ENCODE measurements around the gene SPACA7. TPM values are rescaled to one million over a fixed set of nuclear protein-coding genes. Genes with fewer than 3 reads are reported as not detected.

The SPACA7 gene
- polyA plus RNA-seq, 3 donors = not detected

GRCh38 chr13:112445411-112446271 lies 69.5 kb downstream of the SPACA7 start:
- intact Hi-C loops (cut with micrococcal nuclease) = no loop called here
- DNase-seq = no peak
- Histone ChIP-seq H3K36me3 (replicated peaks in 1 of 2; ENCODE audit: control insufficient read depth in 1 of 2, insufficient read depth in 2 of 2, low read length in 2 of 2) (no peaks in the 10 kb centered on the region), H3K27ac (ENCODE audit: low read depth in 1 of 2, low read length in 2 of 2) (no peak overlapping the region), H3K9me3 (replicated peaks in 1 of 2; ENCODE audit: control insufficient read depth in 1 of 2, insufficient read depth in 1 of 2, low read length in 2 of 2) (no peaks in the 10 kb centered on the region), H4K20me1 (ENCODE audit: insufficient read depth, low read length) (no peaks in the 10 kb centered on the region), H3K27me3 (ENCODE audit: control insufficient read depth in 2 of 2, insufficient read depth in 2 of 2, low read length in 2 of 2) (no peaks in the 10 kb centered on the region), H3K4me2 (replicated peaks; ENCODE audit: extremely low read depth, low read length, poor library complexity, severe bottlenecking) (no peak overlapping the region), H3K79me2 (ENCODE audit: insufficient read depth, low read length) (no peaks in the 10 kb centered on the region), H3K4me1 (ENCODE audit: control insufficient read depth in 1 of 2, insufficient read depth in 2 of 2, low read length in 2 of 2) (no peaks in the 10 kb centered on the region), H2AFZ (ENCODE audit: insufficient read depth, low read depth, low read length, poor library complexity, severe bottlenecking) (no peak overlapping the region), H3K9ac (ENCODE audit: insufficient read depth, low read length, poor library complexity, severe bottlenecking) (no peak overlapping the region), H3K4me3 (replicated peaks in 1 of 3; ENCODE audit: low read depth in 2 of 3, low read length in 3 of 3) (no peak overlapping the region)
- no peak overlapping the region for H3K27ac Mint-ChIP-seq
- peaks cover 10 to 20% (median 19%) of the 10 kb centered on the region in 3 donors for H3K27me3 Mint-ChIP-seq (ENCODE audit: low read depth in 3 of 3)
- TF ChIP-seq, protein P1, sequence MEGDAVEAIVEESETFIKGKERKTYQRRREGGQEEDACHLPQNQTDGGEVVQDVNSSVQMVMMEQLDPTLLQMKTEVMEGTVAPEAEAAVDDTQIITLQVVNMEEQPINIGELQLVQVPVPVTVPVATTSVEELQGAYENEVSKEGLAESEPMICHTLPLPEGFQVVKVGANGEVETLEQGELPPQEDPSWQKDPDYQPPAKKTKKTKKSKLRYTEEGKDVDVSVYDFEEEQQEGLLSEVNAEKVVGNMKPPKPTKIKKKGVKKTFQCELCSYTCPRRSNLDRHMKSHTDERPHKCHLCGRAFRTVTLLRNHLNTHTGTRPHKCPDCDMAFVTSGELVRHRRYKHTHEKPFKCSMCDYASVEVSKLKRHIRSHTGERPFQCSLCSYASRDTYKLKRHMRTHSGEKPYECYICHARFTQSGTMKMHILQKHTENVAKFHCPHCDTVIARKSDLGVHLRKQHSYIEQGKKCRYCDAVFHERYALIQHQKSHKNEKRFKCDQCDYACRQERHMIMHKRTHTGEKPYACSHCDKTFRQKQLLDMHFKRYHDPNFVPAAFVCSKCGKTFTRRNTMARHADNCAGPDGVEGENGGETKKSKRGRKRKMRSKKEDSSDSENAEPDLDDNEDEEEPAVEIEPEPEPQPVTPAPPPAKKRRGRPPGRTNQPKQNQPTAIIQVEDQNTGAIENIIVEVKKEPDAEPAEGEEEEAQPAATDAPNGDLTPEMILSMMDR (IDR thresholded peaks at IDR 0.05) = no peak
- peaks cover 5% of the 10 kb centered on the region for H3K4me1 Mint-ChIP-seq
- H3K4me3 Mint-ChIP-seq = no peak overlapping the region
- no peaks in the 10 kb centered on the region for H3K9me3 Mint-ChIP-seq
- WGBS (ENCODE audit: insufficient coverage) = 86% methylated on average over 23 of the region's 31 CpGs
- no peaks in the 10 kb centered on the region for H3K36me3 Mint-ChIP-seq

- Histone ChIP-seq H3K27me3 (ENCODE audit: control insufficient read depth in 2 of 2, insufficient read depth in 2 of 2, low read length in 2 of 2) (no peaks in the 10 kb centered on the region), H3K4me3 (replicated peaks in 1 of 3; ENCODE audit: low read depth in 2 of 3, low read length in 3 of 3) (no peak overlapping the region), H3K9ac (ENCODE audit: insufficient read depth, low read length, poor library complexity, severe bottlenecking) (no peak overlapping the region), H3K36me3 (replicated peaks in 1 of 2; ENCODE audit: control insufficient read depth in 1 of 2, insufficient read depth in 2 of 2, low read length in 2 of 2) (no peaks in the 10 kb centered on the region), H3K4me1 (ENCODE audit: control insufficient read depth in 1 of 2, insufficient read depth in 2 of 2, low read length in 2 of 2) (no peaks in the 10 kb centered on the region), H3K27ac (ENCODE audit: low read depth in 1 of 2, low read length in 2 of 2) (no peak overlapping the region), H3K79me2 (ENCODE audit: insufficient read depth, low read length) (no peaks in the 10 kb centered on the region), H3K9me3 (replicated peaks in 1 of 2; ENCODE audit: control insufficient read depth in 1 of 2, insufficient read depth in 1 of 2, low read length in 2 of 2) (no peaks in the 10 kb centered on the region), H2AFZ (ENCODE audit: insufficient read depth, low read depth, low read length, poor library complexity, severe bottlenecking) (no peak overlapping the region), H4K20me1 (ENCODE audit: insufficient read depth, low read length) (no peaks in the 10 kb centered on the region), H3K4me2 (replicated peaks; ENCODE audit: extremely low read depth, low read length, poor library complexity, severe bottlenecking) (no peak overlapping the region)
- no peaks in the 10 kb centered on the region for H3K9me3 Mint-ChIP-seq
- 82% methylated on average over 12 of the region's 12 CpGs for WGBS (ENCODE audit: insufficient coverage)
- no peak for DNase-seq
- no peaks in the 10 kb centered on the region for H3K36me3 Mint-ChIP-seq
- no peak overlapping the region for H3K27ac Mint-ChIP-seq
- H3K4me1 Mint-ChIP-seq = peaks cover 5% of the 10 kb centered on the region
- no peak overlapping the region for H3K4me3 Mint-ChIP-seq
- intact Hi-C loops (cut with micrococcal nuclease) = no loop called here
- peaks cover 10 to 20% (median 14%) of the 10 kb centered on the region in 3 donors for H3K27me3 Mint-ChIP-seq (ENCODE audit: low read depth in 3 of 3)
- TF ChIP-seq, protein P1 (IDR thresholded peaks at IDR 0.05) = no peak
These were observed 70.2 kb downstream of the SPACA7 start for GRCh38 chr13:112446347-112446861.

Measured in CD14-positive monocyte (primary cell).